Fibroblast of the conjunctiva (primary cell): ENCODE results near the gene PROM2.

Experiments used
- DNase-seq: peaks from one replicate; pipeline ENCODE4 v3.0.0-alpha.2; 2010; ENCODE audit warnings: low read depth

The PROM2 gene

DNA sequence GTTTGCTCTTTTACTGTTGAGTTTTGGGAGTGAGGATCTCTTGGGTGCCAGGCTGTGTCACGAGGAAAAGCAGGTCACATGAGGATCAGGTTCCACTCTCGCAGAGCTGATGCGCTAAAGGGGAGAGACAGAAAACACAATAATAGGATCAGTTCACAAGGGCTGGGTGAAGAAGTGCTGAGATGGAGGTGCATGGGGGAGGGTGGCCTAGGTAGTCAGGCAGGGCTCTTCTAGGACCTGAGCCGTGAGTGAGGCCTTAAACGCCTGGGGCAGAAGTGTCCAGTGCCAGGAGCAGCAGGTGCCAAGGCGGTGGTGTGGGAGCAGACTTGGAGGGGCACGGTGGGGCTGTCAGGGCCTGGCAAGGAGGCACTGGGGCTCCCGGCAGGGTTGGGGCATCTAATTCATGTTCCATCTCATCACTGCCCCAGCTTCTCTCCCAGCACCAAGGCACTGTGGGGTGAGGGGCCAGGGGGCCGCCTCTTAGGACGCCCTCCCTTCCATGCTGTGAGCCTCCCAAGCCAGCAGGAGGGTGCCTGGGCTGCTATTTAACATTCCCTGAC is 32.2 kb downstream of the PROM2 start:
- DNase-seq = no peak

DNA sequence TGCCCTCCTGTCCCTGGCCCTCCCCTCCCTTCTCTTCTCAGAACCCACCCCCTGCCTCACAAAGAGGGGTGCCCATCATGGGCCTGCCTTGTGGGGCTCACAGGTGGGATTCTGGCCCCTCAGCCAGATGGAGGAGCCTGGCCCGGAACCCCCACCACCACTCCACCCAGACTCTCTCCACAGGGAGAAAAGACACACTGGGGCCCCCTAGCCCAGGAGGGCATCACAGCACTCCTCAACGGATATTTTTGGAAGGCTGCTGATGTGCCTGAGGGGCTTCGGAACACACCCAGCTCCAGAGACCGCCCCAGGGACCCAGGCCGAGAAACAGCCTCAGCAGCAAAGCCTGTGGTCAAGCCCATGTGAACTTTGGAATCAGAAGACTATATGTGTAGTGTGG is 32.8 kb downstream of the PROM2 start:
- DNase-seq = no peak

DNA sequence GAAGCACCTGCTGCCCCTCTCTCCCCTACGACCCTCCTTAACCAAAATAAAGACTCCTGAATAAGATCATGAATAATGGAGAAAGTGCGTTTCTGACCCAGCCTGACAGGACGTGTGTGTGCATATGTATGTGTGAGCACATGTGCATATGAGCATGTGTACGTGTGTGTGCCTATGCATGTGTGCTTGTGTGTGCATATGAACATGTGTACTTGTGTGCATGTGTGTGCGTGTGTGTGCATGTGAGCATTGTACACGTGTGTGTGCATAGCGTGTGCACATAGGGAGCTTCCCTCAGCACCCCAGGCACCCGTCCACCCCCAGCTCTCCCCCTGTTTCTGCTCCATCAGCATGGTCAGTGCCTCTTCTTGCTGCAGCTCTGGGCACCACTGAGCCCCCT is 33.6 kb downstream of the PROM2 start:
- no peak for DNase-seq

DNA sequence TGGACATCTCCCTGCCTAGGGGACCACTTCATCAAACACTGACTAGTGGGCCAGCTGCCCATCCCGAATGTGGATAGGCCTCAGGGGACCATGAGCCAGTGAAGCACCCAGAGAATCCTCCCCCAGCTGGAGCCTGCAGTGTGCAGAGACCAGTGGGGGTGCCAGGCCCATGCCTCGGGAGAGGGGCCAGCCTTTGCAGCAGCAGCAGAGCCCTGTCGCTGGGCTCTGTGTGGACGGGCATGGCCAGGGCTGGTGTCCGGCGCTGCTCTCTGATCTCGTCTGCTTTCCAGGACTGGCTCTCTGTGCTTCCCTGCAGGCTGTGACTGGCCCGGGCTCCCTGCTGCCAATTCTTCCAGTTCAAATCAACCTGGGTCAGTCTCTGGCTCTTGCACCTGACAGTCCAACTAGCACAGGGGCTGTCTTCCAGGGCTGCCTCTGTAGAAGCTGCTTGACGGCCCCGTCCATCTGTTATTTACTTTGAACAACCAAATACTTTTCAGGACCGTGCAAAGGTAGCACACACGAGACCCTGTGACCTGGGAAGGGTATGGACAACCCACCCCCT is 34.3 kb downstream of the PROM2 start:
- no peak for DNase-seq

DNA sequence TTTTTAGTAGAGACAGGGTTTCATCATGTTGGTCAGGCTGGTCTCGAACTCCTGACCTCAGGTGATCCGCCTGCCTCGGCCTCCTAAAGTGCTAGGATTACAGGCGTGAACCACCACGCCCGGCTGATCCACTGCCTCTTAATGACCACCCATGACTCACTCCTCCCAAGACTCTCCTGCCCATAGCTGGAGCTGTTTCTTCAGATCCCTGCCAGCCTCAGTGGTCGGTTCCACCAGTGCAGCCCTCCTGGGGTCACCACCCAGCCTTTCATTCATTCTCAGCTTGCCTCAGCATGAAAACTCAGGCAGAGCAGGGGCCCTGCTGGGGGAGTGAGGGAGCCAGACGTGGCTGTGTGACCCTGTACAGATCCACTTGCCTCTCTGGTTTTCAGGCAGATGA is 35.4 kb downstream of the PROM2 start:
- no peak for DNase-seq

DNA sequence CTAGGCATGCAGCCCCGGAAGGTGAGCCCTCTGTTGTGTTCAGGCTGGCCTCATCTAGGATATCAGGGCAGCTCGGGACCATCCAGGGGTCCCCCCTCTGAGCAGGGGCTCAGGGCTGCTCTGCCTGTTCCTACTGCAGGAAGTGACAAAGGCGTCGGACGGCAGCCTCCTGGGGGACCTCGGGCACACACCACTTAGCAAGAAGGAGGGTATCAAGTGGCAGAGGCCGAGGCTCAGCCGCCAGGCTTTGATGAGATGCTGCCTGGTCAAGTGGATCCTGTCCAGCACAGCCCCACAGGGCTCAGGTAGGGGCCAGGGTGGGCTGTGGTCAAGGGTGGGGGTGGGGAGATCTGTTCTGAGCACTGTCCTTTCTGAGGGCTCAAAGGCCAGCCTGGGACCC is 36.0 kb downstream of the PROM2 start:
- no peak for DNase-seq

DNA sequence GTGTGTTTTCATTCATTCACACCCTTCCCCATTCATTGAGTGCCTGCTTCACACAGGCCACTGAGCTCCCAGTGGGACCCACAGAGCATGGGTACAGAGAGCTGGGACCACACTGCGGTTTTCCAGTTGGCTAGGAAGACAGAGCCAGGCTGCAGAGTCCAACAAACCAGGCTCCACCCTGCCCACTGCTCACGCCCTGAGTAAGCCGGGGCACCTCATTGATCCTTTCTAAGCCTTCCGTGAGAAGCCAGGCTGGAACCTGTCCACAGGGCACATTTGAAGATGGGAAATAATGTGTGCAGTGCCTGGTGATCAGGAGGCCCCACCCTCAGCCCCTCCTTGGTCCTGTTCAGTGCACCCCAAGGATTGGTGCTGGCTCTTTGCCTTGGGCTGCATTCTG is 36.4 kb downstream of the PROM2 start:
- no peak for DNase-seq

DNA sequence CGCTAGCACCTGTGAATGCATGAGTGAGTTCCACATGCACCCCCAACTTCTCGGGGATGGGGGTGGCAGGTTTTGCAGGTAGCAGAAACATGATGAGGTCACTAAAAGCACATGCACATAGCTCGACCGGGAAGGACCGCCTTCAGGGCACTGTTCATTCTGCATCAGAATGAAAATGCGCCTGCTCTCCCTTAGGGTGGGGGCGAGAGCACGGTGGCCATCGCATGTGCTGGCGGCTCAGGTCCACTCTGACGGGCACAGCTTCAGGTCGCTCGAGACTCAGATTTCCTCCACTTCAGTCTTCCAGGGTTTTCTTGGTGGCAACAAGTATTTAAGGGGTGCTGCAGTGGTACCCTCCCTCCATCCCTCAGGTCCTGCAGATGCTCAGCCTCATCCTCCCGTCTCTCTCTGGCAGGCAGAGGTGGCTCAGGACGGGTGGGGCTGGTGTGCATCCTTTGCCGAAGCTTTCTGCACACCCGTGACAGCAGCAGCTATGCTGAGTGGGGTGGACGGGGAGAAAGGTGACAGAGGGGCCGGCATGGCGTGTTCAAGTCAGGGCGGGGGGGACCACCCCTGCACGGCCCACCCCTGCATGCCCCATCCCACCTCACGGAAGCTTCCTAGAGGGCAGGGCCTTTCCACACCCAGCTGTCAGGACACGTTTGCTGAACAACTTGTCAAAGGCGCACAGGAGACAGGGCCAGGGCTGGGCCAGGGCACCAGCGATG is 37.7 kb downstream of the PROM2 start:
- DNase-seq = no peak

DNA sequence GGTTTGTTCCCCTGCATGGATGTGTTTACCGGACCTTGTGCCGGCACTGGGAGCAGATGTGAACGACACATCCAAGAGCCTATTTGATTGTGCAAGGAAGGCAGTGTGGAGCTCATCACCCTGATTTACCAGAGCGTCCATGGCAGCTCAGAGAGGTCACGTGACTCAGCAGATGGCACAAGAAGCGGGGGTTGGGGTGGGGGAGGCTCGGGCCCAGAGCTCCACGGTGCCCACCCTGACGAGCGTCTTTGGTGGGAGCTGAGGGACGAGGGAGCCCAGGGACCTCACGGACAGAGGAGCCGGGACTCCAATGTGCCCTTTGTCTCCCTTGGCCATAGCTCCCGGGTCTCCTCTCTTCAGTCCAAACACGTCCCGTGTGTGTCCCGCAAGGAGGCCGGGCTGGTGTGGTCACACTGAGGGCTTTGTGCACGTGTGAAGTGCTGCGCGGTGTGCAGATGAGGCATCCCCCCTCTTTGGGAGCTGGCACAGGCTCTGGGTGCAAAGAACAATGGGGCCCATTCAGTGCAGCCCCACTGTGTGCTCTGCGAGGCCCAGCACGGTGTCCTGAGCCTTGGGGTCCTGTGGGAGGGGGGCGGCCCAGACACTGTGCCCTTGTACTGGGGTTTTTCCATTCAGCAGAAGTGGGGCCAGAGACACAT is 38.4 kb downstream of the PROM2 start:
- no peak for DNase-seq

DNA sequence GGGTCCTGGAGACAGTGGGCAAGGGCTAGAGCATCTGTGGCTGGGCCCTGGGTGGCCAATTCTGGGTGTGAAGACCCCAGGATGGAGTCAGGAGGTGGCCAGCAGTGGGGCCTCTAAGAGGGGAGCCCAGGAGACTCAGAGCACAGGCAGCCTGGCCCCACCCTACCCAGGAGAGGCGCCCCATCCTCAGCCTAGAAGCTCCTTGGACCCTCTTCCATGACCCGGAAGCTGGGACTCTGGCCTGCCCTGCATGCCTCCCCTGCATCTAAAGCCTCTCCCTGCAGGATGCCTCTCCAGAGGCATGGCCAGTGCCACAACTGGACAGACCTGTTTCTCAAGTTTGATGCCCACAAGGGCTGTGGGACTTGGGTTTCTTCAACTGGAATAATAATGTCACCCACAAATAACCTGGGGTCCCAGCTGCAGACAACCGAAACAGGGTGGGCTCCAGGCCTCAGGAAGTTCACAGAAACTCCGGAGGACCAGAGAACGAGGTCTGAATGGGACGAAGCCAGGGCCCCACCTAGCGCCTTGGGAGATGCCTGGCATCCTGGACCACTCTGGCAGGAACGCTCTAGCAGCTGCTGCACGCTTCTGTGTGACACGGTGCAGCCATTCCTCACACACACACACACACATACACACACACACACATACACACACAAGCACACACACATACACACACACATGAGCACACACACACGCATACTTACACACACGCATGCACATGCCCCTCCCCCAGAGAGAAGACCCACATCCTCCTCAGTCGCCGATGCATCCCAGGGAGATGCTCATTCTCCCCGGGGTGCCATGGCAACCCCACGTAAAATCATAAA is 39.3 kb downstream of the PROM2 start:
- DNase-seq = no peak

DNA sequence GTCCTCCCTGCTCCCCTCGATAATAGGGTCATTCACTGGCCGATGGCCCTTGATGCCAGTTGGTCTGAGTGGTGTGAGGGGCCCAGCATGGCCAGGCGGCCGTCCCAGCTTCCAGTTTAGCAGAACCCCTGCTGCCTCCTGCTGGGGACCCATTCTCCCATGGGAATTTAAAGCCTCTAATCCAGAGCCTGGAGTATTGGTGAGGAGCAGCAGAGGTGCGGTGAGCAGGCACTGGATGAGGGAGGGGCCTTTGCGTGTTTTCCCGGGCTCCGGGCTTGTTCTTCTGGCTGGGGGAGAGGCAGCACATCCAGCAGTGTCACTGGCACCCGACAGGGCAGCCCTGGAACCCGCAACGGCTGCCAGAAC is 40.3 kb downstream of the PROM2 start:
- DNase-seq = no peak

DNA sequence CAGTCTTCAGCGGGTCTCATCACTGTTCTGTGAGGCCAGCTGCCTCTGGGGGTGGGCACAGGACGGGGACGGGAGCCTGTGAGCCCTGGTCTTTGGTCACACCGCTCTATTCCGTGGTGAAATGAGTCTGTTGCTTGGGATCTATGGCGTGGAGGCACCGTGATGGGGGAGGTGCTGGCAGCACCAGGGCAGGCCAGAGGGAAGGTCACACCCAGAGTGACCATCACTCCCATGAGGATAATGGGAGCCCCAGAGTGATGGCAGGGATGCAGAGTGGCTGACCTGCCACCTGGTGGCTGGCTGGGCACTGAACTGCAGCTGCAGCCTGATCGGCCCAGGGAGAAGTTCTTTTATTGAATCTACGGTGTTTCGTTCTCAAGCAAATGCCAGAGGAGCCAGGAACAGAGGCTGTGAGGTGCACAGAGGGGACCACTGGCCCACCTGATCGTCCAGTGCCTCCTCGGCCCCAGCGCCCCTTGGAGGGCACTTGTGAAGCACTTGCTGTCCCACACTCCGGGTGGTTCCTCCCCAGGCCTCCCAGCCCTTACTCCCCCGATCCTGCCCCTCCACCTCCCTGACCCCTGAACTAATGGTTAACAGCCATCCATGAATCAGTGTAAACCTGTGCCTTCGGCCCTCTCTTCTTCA is 40.8 kb downstream of the PROM2 start:
- no peak for DNase-seq

DNA sequence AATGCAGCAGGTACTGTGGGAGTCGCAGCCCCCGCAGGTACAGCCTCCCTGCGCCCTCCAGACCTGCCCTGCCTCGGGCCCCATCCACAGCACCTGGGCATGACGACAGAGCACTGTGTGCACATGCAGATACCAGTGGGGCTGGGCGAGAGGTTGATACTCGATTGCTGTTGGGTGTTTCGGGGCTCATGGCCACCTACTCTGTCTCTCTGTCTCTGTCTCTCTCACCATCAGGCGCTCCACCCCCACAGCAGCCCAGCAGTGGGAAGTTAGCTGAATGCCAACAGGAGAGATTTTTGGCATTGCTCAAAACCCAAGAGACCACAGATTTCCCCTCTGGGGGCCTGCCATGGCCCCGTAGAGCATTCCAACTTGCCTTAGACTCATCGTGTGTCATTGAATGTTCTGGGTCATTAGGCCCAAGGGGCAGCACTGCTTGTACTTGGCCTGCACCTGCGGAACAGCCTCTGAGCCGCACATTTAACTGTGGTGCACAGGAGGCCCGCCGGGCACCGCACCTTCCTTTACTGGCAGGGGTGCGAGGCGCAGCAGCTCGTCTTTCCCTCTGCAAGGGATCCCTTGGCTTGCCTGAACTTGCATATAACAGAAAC is 41.7 kb downstream of the PROM2 start:
- no peak for DNase-seq

DNA sequence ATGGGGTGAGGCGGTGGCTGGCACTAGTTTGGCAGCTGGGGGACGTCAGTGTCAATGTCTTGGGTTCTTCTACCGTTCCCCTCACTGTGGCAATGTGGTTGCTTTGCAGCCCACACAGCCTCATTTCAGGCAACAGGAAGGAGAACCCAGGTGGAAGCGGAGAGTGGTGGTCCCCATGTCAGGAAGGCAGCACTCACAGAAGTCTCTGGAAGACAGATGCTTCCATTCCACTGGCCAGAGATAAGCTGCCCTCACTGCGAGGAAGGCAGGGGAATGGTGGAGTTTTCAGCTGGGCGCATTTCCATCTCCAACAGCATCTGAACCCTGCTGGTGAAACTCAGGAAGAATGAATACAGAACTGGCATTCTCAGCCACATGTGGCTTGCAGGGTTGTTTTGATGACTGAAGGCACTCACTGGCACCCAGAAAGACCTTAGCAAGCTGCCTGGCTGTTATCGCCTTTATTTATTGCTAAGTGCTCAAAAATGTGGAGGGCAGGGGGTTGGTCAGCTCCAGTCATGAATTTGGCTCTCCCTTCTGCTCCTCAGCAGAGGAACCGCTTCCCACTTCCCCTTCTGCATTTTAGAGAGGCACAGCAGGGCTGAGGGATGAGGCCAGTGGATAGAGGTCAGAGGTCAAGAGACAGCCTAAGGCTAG is 42.3 kb downstream of the PROM2 start:
- no peak for DNase-seq

DNA sequence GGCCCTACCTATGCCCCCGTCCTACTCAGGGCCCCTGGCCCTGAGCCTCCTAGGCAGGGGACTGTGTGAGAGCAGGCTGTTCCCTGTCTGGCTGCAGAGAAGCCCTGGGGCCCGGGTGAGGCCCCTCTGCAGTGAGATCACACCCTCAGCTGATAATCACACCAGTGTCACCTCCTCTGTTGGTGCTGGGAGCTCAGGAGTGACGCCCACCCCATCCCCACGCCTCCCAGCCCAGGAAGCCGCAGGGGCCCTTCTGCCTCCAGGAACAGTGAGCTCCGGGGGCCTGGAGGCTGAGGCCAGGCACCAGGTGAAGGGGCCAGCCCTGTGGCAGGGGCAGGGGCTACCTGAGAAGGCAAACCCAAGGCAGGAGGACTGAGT is 42.9 kb downstream of the PROM2 start:
- DNase-seq = no peak

DNA sequence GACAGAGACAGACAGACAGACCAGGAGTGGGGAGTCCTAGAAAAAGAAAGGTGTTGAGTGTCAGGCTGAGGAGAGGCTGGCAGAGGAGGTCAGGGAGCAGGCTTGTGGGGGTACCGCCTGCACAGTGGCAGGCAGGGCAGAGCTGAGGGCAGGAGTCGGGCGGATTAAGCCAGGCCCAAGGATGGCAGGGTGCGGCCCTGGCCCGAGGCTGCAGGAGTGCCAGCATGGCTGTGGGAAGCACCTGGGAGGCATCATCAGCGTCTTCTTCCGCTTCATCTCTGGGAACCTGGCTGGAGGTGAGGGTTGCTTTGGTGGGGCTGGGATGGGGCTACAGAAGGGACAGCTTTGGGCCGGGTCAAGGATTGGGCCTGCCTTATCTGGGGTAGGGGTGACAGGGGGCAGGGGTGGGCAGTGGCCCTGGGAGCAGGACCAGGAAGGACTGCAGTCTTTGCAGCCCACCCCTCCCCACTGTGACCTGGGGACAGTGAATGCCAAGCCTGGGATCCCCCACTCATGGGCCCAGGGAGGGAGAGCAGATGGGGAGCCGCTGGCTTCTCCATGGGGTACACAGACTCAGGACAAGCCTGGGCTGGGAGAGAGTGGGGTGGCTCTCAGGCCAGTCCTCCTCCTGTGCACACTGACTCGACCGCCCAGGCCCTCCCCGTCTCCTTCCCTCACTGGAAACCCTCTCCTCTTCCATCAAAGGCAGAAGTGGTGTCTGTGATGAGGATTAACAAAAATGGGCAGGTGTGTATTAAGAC is 43.6 kb downstream of the PROM2 start:
- DNase-seq = no peak

DNA sequence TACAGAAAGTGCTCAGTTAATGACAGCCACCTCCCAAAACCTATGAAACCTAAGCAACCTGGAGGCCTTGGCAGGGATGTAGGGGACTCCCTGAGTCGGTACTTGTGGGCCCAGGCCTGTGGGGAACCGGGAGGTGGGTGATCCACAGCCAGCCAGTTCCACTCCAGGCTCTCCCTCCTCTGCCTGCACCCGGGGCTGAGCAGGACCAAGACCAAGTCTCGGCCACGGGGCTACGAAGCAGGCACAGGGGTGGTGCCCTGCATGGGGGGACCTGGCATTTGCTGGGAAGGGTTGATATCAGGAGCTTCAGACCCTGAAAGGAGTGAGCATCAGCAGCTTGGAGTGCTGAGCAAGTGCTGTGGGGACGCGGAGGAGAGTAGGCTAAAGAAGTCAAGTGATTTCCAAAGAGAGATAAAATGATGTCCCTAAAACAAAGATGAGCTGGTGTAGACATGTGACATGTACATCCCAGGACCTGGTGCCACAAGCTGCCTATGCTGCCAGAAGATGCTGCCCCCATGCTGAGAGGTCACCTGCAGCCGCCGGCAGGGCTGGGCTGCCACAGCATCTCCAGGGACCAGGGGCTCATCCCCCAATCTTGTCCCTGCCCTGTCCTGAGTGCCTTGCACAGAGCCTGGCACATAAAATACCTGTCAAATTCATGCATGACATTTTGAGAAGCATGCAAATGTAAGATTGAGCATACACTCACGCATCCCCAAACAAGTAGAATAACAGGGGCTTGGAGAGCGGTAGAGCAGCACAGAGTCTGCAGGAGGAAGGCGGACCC is 44.4 kb downstream of the PROM2 start:
- no peak for DNase-seq

DNA sequence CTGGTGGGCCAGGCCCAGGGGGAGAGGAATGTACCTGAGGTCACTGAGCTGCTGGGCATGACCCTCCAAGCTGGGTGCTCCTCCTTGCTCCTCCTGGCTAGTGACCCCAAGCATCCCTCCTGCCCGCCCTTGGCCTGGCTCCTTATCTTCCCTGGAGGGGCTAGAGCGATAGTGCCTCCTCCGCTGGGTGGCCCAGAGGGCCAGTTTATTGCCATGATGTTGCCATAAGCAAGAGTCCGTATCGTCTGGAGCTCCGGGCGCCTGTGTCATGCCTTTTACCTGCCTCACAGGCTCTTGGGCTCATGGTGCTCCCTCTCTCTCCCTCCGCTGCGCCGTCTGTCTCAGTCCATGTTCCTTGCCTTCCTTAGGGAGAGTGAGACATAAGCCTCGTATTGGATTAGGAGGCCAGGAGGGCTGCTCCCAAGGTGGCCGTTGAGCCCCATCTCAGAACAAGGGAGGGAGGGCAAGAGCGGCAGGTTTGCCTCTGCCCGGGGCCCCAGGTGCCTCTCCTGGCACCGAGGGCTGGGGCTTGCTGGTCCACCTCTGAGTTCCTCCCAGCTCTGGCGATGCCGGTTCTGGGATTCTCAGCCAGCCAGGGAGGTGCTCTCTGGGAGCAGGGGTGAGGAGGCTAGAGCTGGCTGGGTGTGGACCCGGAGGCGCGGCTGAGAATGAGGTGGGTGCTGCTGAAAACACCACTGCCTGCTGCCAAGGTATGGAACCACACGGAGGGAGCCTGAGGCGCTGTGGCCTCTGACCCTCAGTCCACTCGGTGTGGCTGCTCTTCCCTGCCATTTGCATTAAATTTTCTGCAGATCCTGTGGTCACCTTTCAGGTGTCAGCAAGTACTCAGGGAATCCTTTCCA is 45.5 kb downstream of the PROM2 start:
- DNase-seq = no peak

DNA sequence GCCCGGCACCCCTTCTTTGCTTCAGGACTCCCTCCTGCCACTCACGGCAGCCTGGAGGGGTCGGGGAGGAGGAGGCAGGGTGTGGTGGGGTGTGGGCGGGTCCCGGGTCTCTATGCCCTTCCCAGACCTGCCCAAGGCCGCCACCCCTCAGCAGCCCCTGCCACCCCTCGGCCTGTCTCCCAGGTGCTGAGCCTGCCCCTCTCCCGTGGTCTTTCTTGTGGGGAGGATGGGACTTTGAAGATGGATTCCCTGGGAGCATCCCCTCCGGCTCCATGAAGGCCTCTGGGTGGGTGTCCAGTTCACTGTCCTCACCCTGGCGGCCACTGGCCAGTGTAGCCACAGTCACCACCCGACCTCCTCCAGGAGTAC is 46.1 kb downstream of the PROM2 start:
- no peak for DNase-seq
